NAMALWA (cell line): ENCODE data around the gene CEACAM20.
A peak's percentile ranks its signal among the peaks of the same experiment; 100 is the strongest.
"Not testable (repeated sequence)": the region's sequence is repeated elsewhere in the genome, so short reads cannot be mapped to it uniquely, and the experiment has no call there.

ENCODE experiments used
- DNase-seq: peaks from one replicate; pipeline ENCODE4 v3.0.0-alpha.2; 2015; ENCODE audit warnings: low spot score

CEACAM20 gene

GRCh38 chr19:44529536-44529935, at the start of gene CEACAM20:
CEACAM20 (minus strand) TSS chr19:44529675; CDS start chr19:44529509, 166 bp downstream.
- DNase-seq: no peak

- DNase-seq: no peak
Measured at GRCh38 chr19:44577566-44577874, 48.0 kb upstream of the CEACAM20 start.

GRCh38 chr19:44576843-44577565, 47.5 kb upstream of the CEACAM20 start:
- DNase-seq: peak; percentile 59

GRCh38 chr19:44575116-44575700, 45.7 kb upstream of the CEACAM20 start:
- no peak for DNase-seq

- no peak for DNase-seq
Measured at GRCh38 chr19:44574186-44574950, 44.9 kb upstream of the CEACAM20 start.

- no peak for DNase-seq
Measured at GRCh38 chr19:44573627-44574026, 44.2 kb upstream of the CEACAM20 start.

- no peak for DNase-seq
Measured at GRCh38 chr19:44573183-44573582, 43.7 kb upstream of the CEACAM20 start.

GRCh38 chr19:44572581-44572900, 43.1 kb upstream of the CEACAM20 start:
- DNase-seq: no peak

- no peak for DNase-seq
Measured at GRCh38 chr19:44571830-44572580, 42.5 kb upstream of the CEACAM20 start.

GRCh38 chr19:44570984-44571684, 41.7 kb upstream of the CEACAM20 start:
- peak; percentile 81 for DNase-seq

GRCh38 chr19:44570603-44570983, 41.1 kb upstream of the CEACAM20 start:
- no peak for DNase-seq

- DNase-seq: no peak
Measured at GRCh38 chr19:44567745-44568144, 38.3 kb upstream of the CEACAM20 start.

GRCh38 chr19:44566984-44567383, 37.5 kb upstream of the CEACAM20 start:
- DNase-seq: no peak

- not testable (repeated sequence) for DNase-seq
Measured at GRCh38 chr19:44563086-44563655, 33.7 kb upstream of the CEACAM20 start.

GRCh38 chr19:44557933-44558332, 28.5 kb upstream of the CEACAM20 start:
- no peak for DNase-seq

- no peak for DNase-seq
Measured at GRCh38 chr19:44554641-44555246, 25.3 kb upstream of the CEACAM20 start.

- no peak for DNase-seq
Measured at GRCh38 chr19:44553478-44554171, 24.1 kb upstream of the CEACAM20 start.

GRCh38 chr19:44552324-44552723, 22.8 kb upstream of the CEACAM20 start:
- peak; percentile 73 for DNase-seq

- DNase-seq: no peak
Measured at GRCh38 chr19:44551850-44552249, 22.4 kb upstream of the CEACAM20 start.

GRCh38 chr19:44550976-44551375, 21.5 kb upstream of the CEACAM20 start:
- not testable (repeated sequence) for DNase-seq

GRCh38 chr19:44549507-44549906, 20.0 kb upstream of the CEACAM20 start:
- DNase-seq: no peak
